Measurements from ENCODE around the gene SNX25.

SNX25 gene

DNA sequence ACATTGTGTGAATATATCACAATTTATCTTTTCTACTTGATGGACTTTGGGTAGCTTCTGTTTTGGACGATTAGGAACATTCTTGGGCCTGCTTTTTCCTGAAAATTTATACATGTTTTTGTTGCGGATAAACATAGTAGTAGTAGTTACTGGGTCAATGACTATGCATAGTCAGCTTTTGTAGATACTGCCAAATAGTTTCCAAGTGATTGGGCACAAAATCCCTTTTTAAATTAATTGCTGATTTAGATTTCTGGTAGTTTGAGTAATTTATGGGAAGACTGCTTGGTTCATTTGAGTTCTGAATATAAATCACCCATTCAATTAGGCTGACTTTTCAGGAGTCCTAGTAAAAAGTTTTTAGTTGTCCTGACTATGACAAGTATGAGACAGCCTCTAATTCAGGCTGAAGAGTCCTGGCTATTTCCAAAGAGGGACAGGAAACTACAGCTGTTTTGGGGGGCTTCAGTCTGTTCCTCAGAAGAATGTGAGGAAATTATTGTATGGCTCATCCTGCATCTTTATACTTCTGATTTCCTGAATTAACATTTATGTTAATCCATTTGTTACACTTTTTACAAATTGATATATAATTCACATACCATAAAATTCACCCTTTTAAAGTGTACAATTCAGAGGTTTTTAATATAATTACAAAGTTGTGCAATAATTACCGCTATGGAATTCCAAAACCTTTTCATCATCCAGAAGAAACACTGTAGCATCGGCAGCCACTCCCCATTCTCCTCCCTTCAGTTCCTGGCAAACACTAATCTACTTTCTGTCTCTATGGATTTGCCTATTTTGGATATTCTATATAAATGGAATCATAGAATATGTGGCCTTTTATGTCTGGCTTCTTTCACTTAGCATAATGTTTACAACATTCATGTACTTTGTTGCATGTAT lies 172.1 kb downstream of the SNX25 start:
- H3K9me3 ChIP-seq (ENCODE audit: control insufficient read depth, insufficient read depth, low read length), result no peaks in the 10 kb centered on the region
- H3K4me1 ChIP-seq (ENCODE audit: control insufficient read depth, insufficient read depth, low read length), result peaks cover 8% of the 10 kb centered on the region
- no peak overlapping the region for H3K9ac ChIP-seq (ENCODE audit: low read depth, low read length)
- no peaks in the 10 kb centered on the region for H3K27me3 ChIP-seq (ENCODE audit: control insufficient read depth, insufficient read depth, low read length)
- no peak overlapping the region for H3K4me3 ChIP-seq (ENCODE audit: low read depth, low read length)
- H3K36me3 ChIP-seq (ENCODE audit: control insufficient read depth, insufficient read depth, low read length), result no peaks in the 10 kb centered on the region

- Histone ChIP-seq H3K9me3 (ENCODE audit: control insufficient read depth, insufficient read depth, low read length) (no peaks in the 10 kb centered on the region), H3K4me1 (ENCODE audit: control insufficient read depth, insufficient read depth, low read length) (peaks cover 4% of the 10 kb centered on the region), H3K27me3 (ENCODE audit: control insufficient read depth, insufficient read depth, low read length) (no peaks in the 10 kb centered on the region), H3K4me3 (ENCODE audit: low read depth, low read length) (no peak overlapping the region), H3K9ac (ENCODE audit: low read depth, low read length) (no peak overlapping the region), H3K36me3 (ENCODE audit: control insufficient read depth, insufficient read depth, low read length) (no peaks in the 10 kb centered on the region)
Measured at GRCh38 chr4:185382754-185383153, 173.4 kb downstream of the SNX25 start.

DNA sequence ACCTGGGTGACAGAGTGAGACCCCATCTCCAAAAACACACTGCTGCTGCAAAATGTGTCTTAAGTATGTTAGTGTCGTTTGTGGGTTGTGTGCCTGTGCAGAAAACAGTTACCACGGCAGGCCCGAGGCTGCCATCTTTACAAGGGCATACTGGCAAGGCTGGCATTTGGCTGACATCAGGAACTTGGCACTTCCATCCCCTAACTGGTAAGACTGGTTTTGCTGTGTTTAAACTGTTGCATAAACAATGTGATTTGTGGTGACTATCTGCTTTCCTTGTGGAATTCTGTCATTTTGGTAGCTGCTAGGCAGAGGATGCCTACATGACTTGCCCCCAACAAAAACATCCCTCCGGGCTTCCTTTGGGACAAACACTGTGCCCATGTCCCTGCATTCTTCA lies 174.1 kb downstream of the SNX25 start:
- Histone ChIP-seq H3K4me1 (ENCODE audit: control insufficient read depth, insufficient read depth, low read length) (peaks cover 3% of the 10 kb centered on the region), H3K27me3 (ENCODE audit: control insufficient read depth, insufficient read depth, low read length) (no peaks in the 10 kb centered on the region), H3K9ac (ENCODE audit: low read depth, low read length) (no peak overlapping the region), H3K4me3 (ENCODE audit: low read depth, low read length) (no peak overlapping the region), H3K36me3 (ENCODE audit: control insufficient read depth, insufficient read depth, low read length) (no peaks in the 10 kb centered on the region), H3K9me3 (ENCODE audit: control insufficient read depth, insufficient read depth, low read length) (no peaks in the 10 kb centered on the region)

GRCh38 chr4:185384061-185384460 lies 174.7 kb downstream of the SNX25 start:
- no peaks in the 10 kb centered on the region for H3K9me3 ChIP-seq (ENCODE audit: control insufficient read depth, insufficient read depth, low read length)

GRCh38 chr4:185384930-185385331 lies 175.5 kb downstream of the SNX25 start:
- no peak overlapping the region for H3K9ac ChIP-seq (ENCODE audit: low read depth, low read length)
- H3K36me3 ChIP-seq (ENCODE audit: control insufficient read depth, insufficient read depth, low read length), result no peaks in the 10 kb centered on the region
- H3K27me3 ChIP-seq (ENCODE audit: control insufficient read depth, insufficient read depth, low read length), result no peaks in the 10 kb centered on the region
- no peaks in the 10 kb centered on the region for H3K9me3 ChIP-seq (ENCODE audit: control insufficient read depth, insufficient read depth, low read length)
- no peak overlapping the region for H3K4me3 ChIP-seq (ENCODE audit: low read depth, low read length)
- H3K4me1 ChIP-seq (ENCODE audit: control insufficient read depth, insufficient read depth, low read length), result peaks cover 3% of the 10 kb centered on the region

More at GRCh38 chr4:185384061-185384460, 174.7 kb downstream of the SNX25 start:
- Histone ChIP-seq H3K36me3 (ENCODE audit: control insufficient read depth, insufficient read depth, low read length) (no peaks in the 10 kb centered on the region), H3K4me3 (ENCODE audit: low read depth, low read length) (no peak overlapping the region), H3K4me1 (ENCODE audit: control insufficient read depth, insufficient read depth, low read length) (peaks cover 3% of the 10 kb centered on the region), H3K9ac (ENCODE audit: low read depth, low read length) (no peak overlapping the region), H3K27me3 (ENCODE audit: control insufficient read depth, insufficient read depth, low read length) (no peaks in the 10 kb centered on the region)

DNA sequence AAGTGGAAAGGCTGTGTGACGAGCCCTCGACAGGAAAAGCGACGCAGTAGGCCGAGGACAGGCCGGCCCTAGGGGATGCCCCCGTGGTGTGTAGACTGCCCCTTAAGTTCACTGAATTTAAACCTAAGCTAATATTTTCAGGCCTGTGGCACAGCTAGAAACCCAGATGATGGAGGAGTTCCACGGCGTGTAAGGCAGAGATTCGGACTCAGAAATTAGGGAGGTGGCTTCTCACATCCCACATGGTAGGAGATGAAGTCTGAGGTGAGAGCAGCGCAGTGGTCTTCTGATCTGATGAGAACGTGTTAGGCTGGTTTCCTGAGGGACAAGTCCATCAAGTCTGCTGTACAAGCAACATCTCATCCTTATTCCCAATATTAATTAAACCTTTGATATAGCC lies 178.6 kb downstream of the SNX25 start:
- Histone ChIP-seq H3K27me3 (ENCODE audit: control insufficient read depth, insufficient read depth, low read length) (no peaks in the 10 kb centered on the region), H3K4me3 (ENCODE audit: low read depth, low read length) (no peak overlapping the region), H3K9ac (ENCODE audit: low read depth, low read length) (no peak overlapping the region), H3K36me3 (ENCODE audit: control insufficient read depth, insufficient read depth, low read length) (no peaks in the 10 kb centered on the region), H3K9me3 (ENCODE audit: control insufficient read depth, insufficient read depth, low read length) (no peaks in the 10 kb centered on the region), H3K4me1 (ENCODE audit: control insufficient read depth, insufficient read depth, low read length) (peaks cover 3% of the 10 kb centered on the region)

GRCh38 chr4:185390941-185391340 lies 181.5 kb downstream of the SNX25 start:
- H3K27me3 ChIP-seq (ENCODE audit: control insufficient read depth, insufficient read depth, low read length), result no peaks in the 10 kb centered on the region
- H3K9me3 ChIP-seq (ENCODE audit: control insufficient read depth, insufficient read depth, low read length), result no peaks in the 10 kb centered on the region
- H3K9ac ChIP-seq (ENCODE audit: low read depth, low read length), result no peak overlapping the region
- no peak overlapping the region for H3K4me3 ChIP-seq (ENCODE audit: low read depth, low read length)
- H3K4me1 ChIP-seq (ENCODE audit: control insufficient read depth, insufficient read depth, low read length), result no peaks in the 10 kb centered on the region
- no peaks in the 10 kb centered on the region for H3K36me3 ChIP-seq (ENCODE audit: control insufficient read depth, insufficient read depth, low read length)

DNA sequence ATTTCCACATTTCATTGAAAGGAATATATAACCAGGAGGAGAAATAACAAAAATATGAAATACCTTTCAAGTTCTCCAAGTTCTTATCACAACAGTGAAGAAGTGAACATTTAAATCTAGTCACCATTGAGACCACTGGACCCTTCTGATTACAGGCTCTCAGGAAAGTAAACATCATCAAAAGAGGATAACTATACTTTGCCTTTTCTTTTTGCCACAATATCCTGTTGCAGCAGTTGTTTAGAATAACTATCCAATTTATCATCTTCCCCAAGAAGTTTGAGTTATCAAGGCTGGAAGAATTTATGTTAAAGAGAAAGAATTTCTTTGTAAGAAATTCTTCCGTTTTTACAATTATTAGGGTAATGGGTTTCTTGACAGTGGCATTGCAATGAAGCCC lies 182.8 kb downstream of the SNX25 start:
- H3K36me3 ChIP-seq (ENCODE audit: control insufficient read depth, insufficient read depth, low read length), result no peaks in the 10 kb centered on the region
- H3K4me1 ChIP-seq (ENCODE audit: control insufficient read depth, insufficient read depth, low read length), result peaks cover 5% of the 10 kb centered on the region
- H3K4me3 ChIP-seq (ENCODE audit: low read depth, low read length), result no peak overlapping the region
- no peaks in the 10 kb centered on the region for H3K27me3 ChIP-seq (ENCODE audit: control insufficient read depth, insufficient read depth, low read length)
- H3K9me3 ChIP-seq (ENCODE audit: control insufficient read depth, insufficient read depth, low read length), result no peaks in the 10 kb centered on the region
- H3K9ac ChIP-seq (ENCODE audit: low read depth, low read length), result no peak overlapping the region

GRCh38 chr4:185394568-185395237 lies 185.3 kb downstream of the SNX25 start:
- no peak overlapping the region for H3K9ac ChIP-seq (ENCODE audit: low read depth, low read length)

GRCh38 chr4:185395238-185395955 lies 186.0 kb downstream of the SNX25 start, which contains the start of gene LRP2BP:
Gene LRP2BP, minus strand, starts transcription at chr4:185395924. Its CDS starts 17,738 bp downstream, at chr4:185378186.
- Histone ChIP-seq H3K9ac (ENCODE audit: low read depth, low read length) (no peak within 1 kb of the TSS), H3K27me3 (ENCODE audit: control insufficient read depth, insufficient read depth, low read length) (no peaks in the 10 kb centered on the region), H3K4me3 (ENCODE audit: low read depth, low read length) (peak within 1 kb of the TSS; percentile 82)

More at GRCh38 chr4:185394568-185395237, 185.3 kb downstream of the SNX25 start:
- no peaks in the 10 kb centered on the region for H3K36me3 ChIP-seq (ENCODE audit: control insufficient read depth, insufficient read depth, low read length)
- no peaks in the 10 kb centered on the region for H3K9me3 ChIP-seq (ENCODE audit: control insufficient read depth, insufficient read depth, low read length)
- H3K27me3 ChIP-seq (ENCODE audit: control insufficient read depth, insufficient read depth, low read length), result no peaks in the 10 kb centered on the region
- peaks cover 6% of the 10 kb centered on the region for H3K4me1 ChIP-seq (ENCODE audit: control insufficient read depth, insufficient read depth, low read length)
- H3K4me3 ChIP-seq (ENCODE audit: low read depth, low read length), result no peak overlapping the region

DNA sequence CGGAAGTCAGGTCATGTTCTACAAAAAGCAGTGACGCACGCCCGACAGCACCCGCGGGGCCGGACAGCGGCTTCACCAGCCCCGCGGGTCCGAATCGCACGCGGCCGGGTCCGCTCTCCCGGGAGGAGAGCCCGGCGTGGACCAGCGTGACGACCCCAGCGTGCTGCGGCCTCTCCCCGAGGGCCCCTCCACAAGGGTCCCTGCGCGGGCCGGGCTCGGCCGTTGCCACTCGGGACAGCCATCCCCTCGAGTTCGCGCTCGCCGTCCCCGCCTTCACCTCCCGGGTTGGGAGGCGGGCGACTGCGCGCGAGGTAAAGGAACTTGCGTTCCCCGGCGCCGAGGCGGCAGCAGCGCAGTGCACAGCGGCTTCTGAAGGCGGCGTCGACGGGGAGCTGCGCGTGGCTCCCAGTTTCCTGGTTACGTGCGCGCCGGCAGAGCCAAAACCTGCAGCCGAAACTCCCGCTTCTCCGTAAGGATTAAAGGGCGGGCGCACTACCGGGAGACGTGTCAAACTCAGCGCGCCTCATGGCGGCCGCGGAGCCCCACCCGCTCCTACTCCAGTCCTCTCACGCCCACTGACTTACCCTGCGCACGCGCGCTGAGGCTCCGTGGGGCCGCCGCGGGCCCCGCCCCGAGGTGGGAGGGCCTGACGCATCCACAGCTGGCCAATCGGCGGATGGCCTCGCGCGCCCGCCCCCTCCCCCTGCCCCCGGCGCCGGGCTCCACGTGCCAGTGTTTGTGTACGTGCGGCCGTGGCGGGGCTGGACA lies 186.7 kb downstream of the SNX25 start:
- Histone ChIP-seq H3K9ac (ENCODE audit: low read depth, low read length) (no peak overlapping the region), H3K4me1 (ENCODE audit: control insufficient read depth, insufficient read depth, low read length) (peaks cover 6% of the 10 kb centered on the region)

More at GRCh38 chr4:185395238-185395955, 186.0 kb downstream of the SNX25 start, which contains the start of gene LRP2BP:
- H3K9me3 ChIP-seq (ENCODE audit: control insufficient read depth, insufficient read depth, low read length), result no peaks in the 10 kb centered on the region
- peaks cover 6% of the 10 kb centered on the region for H3K4me1 ChIP-seq (ENCODE audit: control insufficient read depth, insufficient read depth, low read length)
- peaks cover 2% of the 10 kb centered on the region for H3K36me3 ChIP-seq (ENCODE audit: control insufficient read depth, insufficient read depth, low read length)

More for the DNA sequence above, 186.7 kb downstream of the SNX25 start:
- Histone ChIP-seq H3K9me3 (ENCODE audit: control insufficient read depth, insufficient read depth, low read length) (no peaks in the 10 kb centered on the region), H3K4me3 (ENCODE audit: low read depth, low read length) (peak overlapping the region; percentile 82), H3K36me3 (ENCODE audit: control insufficient read depth, insufficient read depth, low read length) (peaks cover 3% of the 10 kb centered on the region), H3K27me3 (ENCODE audit: control insufficient read depth, insufficient read depth, low read length) (no peaks in the 10 kb centered on the region)

All from iPS-15b (cell line).